Psoas muscle (tissue), 8 donors: ENCODE data around the gene CDK1. TPM values are rescaled to one million over a fixed set of nuclear protein-coding genes. Genes with fewer than 3 reads are reported as not detected.

Experiments used
- ATAC-seq, 4 donors: fragments of 200-7000 bp; cut with Tn5 transposase; one replicate each; pipeline ENCODE4 v1.9.1; 2020; ENCODE audit warnings: moderate library complexity in 3 of 4, mild to moderate bottlenecking in 2 of 4
- DNase-seq, 2 donors: peaks; one replicate each; pipeline ENCODE4 v3.0.0-alpha.2; 2020
- H3K27ac ChIP-seq: fragments of 200-600 bp; one replicate; pipeline ENCODE4 v1.8.0; 2022
- H3K27me3 ChIP-seq, 3 donors: fragments of 200-600 bp in 1 of 3; one replicate each; pipeline versions ENCODE4 v1.6.1 to v1.8.0; 2013 to 2022; ENCODE audit warnings: low read length in 2 of 3, mild to moderate bottlenecking in 2 of 3, moderate library complexity in 1 of 3; ENCODE audit not compliant: insufficient read depth in 3 of 3
- H3K36me3 ChIP-seq, 2 donors: fragments of 200-600 bp in 1 of 2; one replicate each; pipeline versions ENCODE4 v1.6.1 to v1.8.0; 2013 to 2022; ENCODE audit warnings: low read depth in 1 of 2, mild to moderate bottlenecking in 1 of 2, moderate library complexity in 1 of 2; ENCODE audit not compliant: insufficient read depth in 1 of 2
- H3K4me1 ChIP-seq: fragments of 200-600 bp; one replicate; pipeline ENCODE4 v1.8.0; 2022
- H3K4me3 ChIP-seq: fragments of 200-600 bp; one replicate; pipeline ENCODE4 v1.8.0; 2022; ENCODE audit warnings: mild to moderate bottlenecking
- H3K9me3 ChIP-seq: fragments of 200-600 bp; one replicate; pipeline ENCODE4 v1.8.0; 2022
- WGBS, 3 donors: extraction: QIAGEN DNeasy Blood & Tissue Kit; methylation state at CpG; one replicate each; pipeline versions ENCODE4 v1.1.6 to v1.1.7; 2013; 5-methylcytosine and 5-hydroxymethylcytosine counted together
- intact Hi-C, 2 donors: fragments of 100-400 bp; cut with DNase I; formaldehyde crosslinking; loops; one replicate each; pipeline versions ENCODE4 v1.11.0 to v1.14.2; 2022
- polyA plus RNA-seq, 3 donors: library from polyadenylated mRNA; stranded (reverse); fragments of 200-250 nt; gene quantifications; one replicate each; pipeline ENCODE4 v1.2.3, GENCODE V29; 2013
- total RNA-seq, 4 donors: library from RNA; stranded (reverse); fragmentation: NEBNext Ultra II Directional in 2 of 4; extraction: Animal tissue kit (Norgen Biotek cat#: 25700) in 2 of 4; gene quantifications; one replicate each; pipeline versions ENCODE4 v1.2.1 to v1.2.4, GENCODE V29; 2021 to 2023
- TF ChIP-seq, protein P1 (sequence below): fragments of 200-600 bp; IDR thresholded peaks from one replicate; pipeline ENCODE4 v1.8.0; 2022; ENCODE audit warnings: antibody characterized with exemption
- donor health status: healthy with polysubstance abuse.
- donor health status: DM: no; HTN: no; CAD: no; lungs with moderate emphysema.
- donor health status: Bipolar disorder and iron deficiency.
- donor health status: healthy.
- donor health status: DM: yes; HTN: yes; CAD: no.
- donor health status: DM: no; HTN: no; CAD: no.
- donor health status: DM: no; HTN: no; CAD: no.
- donor health status: DM: yes; HTN: yes; CAD: no.

Gene CDK1
- total and polyA plus RNA-seq, 7 donors = 0.44 to 1.5 (median 0.60) TPM

DNA sequence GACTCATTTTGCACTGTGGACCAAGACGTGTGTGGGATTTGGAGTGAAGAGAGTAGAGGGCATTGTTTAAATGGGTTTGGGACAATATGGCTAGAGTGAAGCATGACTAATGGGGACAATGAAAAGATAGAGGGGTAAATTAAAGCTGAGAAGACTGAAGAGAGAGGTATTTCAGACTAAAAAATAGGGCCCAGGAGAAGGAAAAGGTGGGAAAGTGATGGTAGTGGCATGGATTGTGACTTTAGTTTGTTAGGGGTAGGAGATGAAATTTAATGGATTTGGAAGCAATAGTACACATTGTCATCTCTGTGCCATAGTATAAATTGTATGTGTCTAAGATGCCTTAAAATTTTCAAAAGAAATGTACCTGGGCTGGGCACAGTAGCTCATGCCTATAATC, 18.2 kb downstream of the CDK1 start:
- ATAC-seq (no peak), DNase-seq (no peak)
- no peak overlapping the region for H3K27ac ChIP-seq
- no peaks in the 10 kb centered on the region for H3K4me1 ChIP-seq
- H3K27me3 ChIP-seq = no peaks in the 10 kb centered on the region
- H3K9me3 ChIP-seq = no peaks in the 10 kb centered on the region
- no peak overlapping the region for H3K4me3 ChIP-seq
- TF ChIP-seq, protein P1, sequence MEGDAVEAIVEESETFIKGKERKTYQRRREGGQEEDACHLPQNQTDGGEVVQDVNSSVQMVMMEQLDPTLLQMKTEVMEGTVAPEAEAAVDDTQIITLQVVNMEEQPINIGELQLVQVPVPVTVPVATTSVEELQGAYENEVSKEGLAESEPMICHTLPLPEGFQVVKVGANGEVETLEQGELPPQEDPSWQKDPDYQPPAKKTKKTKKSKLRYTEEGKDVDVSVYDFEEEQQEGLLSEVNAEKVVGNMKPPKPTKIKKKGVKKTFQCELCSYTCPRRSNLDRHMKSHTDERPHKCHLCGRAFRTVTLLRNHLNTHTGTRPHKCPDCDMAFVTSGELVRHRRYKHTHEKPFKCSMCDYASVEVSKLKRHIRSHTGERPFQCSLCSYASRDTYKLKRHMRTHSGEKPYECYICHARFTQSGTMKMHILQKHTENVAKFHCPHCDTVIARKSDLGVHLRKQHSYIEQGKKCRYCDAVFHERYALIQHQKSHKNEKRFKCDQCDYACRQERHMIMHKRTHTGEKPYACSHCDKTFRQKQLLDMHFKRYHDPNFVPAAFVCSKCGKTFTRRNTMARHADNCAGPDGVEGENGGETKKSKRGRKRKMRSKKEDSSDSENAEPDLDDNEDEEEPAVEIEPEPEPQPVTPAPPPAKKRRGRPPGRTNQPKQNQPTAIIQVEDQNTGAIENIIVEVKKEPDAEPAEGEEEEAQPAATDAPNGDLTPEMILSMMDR = no peak
- 93 to 95% (median 93%) methylated on average over 1 of the region's 1 CpG for WGBS, 3 donors
- H3K36me3 ChIP-seq = no peaks in the 10 kb centered on the region
- intact Hi-C loops = no loop called here

DNA sequence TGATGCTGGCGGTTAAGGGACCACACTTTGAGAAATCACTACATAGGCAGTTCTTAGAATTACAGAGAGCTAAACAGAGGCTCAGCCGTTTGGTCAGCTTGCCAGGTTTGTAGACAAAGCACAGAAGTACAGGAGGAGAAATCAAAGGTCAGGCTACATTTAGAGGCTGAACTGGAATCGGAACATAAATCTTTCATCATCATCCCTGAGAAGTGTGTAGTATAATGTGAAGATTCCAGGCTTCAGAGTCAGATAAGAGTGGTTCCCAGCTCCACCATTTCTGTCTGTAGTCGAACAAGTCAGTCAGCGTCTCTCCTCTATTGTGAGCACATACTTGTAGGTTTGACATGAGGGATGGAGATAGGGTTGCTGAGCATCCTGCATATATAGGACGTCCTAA, 18.9 kb downstream of the CDK1 start:
- WGBS, 3 donors = 77 to 90% (median 79%) methylated on average over 6 of the region's 6 CpGs
- TF ChIP-seq, protein P1 = no peak
- ATAC-seq (peak in 1 of 4 donors; percentile 46), DNase-seq (no peak)
- intact Hi-C loops = no loop called here
- Histone ChIP-seq H3K4me3 (no peak overlapping the region), H3K4me1 (no peaks in the 10 kb centered on the region), H3K27me3 (no peaks in the 10 kb centered on the region), H3K27ac (no peak overlapping the region), H3K36me3 (no peaks in the 10 kb centered on the region), H3K9me3 (no peaks in the 10 kb centered on the region)

DNA sequence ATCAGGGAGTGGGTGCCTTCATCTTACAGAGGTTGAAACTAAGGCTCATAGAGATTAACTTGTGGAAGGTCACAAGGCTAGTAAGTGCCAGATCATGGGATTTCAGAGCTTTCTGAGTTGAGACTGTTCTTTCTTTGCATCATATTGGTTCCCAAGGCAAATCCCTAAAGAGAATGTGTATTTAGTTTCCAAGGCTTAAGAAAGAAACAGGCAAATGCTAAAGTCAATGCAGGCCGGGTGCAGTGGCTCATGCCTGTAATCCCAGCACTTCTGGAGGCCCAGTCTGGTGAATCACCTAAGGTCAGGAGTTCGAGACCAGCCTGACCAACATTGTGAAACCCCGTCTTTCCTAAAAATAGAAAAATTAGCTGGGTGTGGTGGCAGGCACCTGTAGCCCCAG, 19.8 kb downstream of the CDK1 start:
- TF ChIP-seq, protein P1 = no peak
- Histone ChIP-seq H3K27me3 (no peaks in the 10 kb centered on the region), H3K36me3 (no peaks in the 10 kb centered on the region), H3K4me1 (no peaks in the 10 kb centered on the region), H3K9me3 (no peaks in the 10 kb centered on the region), H3K4me3 (no peak overlapping the region), H3K27ac (no peak overlapping the region)
- DNase-seq (no peak), ATAC-seq (no peak)
- WGBS, 3 donors = 90 to 93% (median 91%) methylated on average over 3 of the region's 3 CpGs
- intact Hi-C loops = no loop called here

DNA sequence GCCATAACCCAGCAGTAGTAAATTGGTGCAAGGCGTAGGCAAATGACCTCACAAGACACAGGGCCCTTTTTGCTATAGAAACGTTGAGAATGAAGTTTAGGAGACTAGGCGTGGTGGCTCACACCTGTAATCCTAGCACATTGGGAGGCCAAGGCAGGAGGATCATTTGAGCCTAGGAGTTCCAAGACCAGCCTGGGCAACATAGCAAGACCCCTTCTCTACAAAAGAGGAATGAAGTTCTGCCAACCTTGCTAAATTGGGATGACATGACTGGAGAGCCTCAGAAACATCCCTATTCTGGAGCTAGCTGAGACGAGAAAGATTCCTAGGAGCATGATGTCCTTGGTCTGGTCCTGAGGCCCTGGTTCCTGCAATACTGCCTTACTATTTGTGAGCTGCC, 20.6 kb downstream of the CDK1 start:
- no peak overlapping the region for H3K4me3 ChIP-seq
- H3K36me3 ChIP-seq = no peaks in the 10 kb centered on the region
- DNase-seq (no peak), ATAC-seq (no peak)
- H3K4me1 ChIP-seq = no peaks in the 10 kb centered on the region
- H3K9me3 ChIP-seq = no peaks in the 10 kb centered on the region
- intact Hi-C loops = no loop called here
- H3K27me3 ChIP-seq = no peaks in the 10 kb centered on the region
- TF ChIP-seq, protein P1 = no peak
- WGBS, 3 donors = 75 to 92% (median 91%) methylated on average over 4 of the region's 4 CpGs
- no peak overlapping the region for H3K27ac ChIP-seq

DNA sequence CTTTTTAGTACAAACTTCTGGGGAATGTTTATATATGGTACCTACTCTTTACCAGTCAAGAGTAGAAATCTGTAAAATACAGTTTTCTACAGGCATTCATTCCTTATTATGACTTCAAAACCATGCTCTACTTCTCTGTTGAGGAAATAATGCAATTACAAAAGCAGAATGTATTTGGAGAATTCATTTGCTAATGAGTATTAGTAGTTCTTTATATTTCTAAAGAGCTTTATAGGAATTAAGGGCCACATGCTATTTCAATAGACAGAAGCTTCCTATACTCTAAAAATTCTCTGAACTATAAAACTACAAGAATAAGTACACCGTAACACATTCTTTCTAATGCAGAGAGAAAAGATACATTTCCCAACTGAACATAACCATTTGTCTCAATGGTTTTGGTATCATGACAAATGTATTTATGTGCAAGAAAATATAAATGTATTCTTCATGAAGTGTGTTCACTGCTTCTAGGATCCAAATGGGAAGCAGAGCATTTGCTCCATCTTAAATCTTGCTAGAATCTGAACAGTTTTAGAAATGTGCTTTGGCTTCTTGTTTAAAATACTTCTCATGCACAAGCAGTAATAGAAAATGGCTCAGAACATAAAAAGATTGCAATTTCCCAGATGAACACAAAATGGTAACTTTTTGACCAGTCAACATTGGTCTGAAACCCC, 21.8 kb downstream of the CDK1 start:
- no peaks in the 10 kb centered on the region for H3K9me3 ChIP-seq
- no peaks in the 10 kb centered on the region for H3K4me1 ChIP-seq
- no peaks in the 10 kb centered on the region for H3K36me3 ChIP-seq
- no peak for DNase-seq
- WGBS, 3 donors = 99 to 100% (median 100%) methylated on average over 1 of the region's 1 CpG
- no peak overlapping the region for H3K27ac ChIP-seq
- no peak overlapping the region for H3K4me3 ChIP-seq
- ATAC-seq = no peak
- TF ChIP-seq, protein P1 = no peak
- no peaks in the 10 kb centered on the region for H3K27me3 ChIP-seq
- intact Hi-C loops = no loop called here
